Stimulated activated CD8-positive, alpha-beta memory T cell treated with anti-CD3 and anti-CD28 coated beads, Interleukin-7, amount 100 ng/mL, for 1 hour (primary cell): ENCODE measurements around the gene ZNF335.
"Not testable (repeated sequence)": the region's sequence is repeated elsewhere in the genome, so short reads cannot be mapped to it uniquely, and the experiment has no call there.

ENCODE experiments used
- DNase-seq, 2 donors: peaks; one replicate each; pipeline ENCODE4 v3.0.0-alpha.2; 2020; ENCODE audit warnings: low read depth in 2 of 2

The ZNF335 gene

DNA sequence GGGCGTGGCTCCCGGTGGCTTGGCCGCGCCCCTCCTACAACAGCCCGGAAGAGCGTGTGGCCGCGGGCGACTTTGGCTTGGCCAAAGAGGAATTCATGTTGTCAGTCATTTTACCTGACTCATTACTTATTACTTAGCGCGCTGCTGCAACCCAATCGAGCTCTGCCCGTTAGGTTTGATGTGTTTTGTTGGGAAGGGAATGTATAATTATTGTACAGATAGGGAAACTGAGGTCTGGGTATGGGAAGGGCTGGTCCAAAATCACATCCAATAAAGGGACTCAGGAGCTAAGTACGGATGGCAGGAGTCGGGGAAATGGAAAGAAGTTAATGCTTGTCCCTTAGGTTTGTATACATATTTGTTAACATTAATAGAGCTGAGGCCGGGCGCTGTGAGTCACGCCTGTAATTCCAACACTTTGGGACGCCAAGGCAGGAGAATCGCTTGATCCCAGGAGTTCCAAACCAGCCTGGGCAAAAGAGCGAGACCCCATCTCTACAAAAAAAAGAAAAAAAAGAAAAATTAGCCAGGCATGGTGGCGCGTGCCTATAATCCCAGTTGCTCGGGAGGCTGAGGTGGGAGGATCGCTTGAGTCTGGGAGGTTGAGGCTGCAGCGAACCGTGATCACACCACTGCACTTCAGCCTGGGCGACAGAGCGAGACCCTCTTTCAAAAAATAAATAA lies 639 bp upstream of the ZNF335 start:
- no peak for DNase-seq

DNA sequence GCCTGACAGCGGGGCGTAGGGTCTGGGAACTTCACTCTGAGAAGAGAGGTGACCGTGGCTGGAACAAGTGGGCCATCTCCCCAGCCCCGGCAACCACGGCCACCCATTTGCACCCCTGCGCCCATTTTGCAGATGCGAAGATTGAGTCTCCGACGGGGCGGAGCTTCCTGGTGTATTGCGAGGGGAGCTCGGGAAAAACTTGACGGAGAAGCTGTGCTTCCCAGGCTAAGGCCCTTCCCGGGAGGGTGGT lies 653 bp downstream of the ZNF335 start:
- DNase-seq, result no peak

DNA sequence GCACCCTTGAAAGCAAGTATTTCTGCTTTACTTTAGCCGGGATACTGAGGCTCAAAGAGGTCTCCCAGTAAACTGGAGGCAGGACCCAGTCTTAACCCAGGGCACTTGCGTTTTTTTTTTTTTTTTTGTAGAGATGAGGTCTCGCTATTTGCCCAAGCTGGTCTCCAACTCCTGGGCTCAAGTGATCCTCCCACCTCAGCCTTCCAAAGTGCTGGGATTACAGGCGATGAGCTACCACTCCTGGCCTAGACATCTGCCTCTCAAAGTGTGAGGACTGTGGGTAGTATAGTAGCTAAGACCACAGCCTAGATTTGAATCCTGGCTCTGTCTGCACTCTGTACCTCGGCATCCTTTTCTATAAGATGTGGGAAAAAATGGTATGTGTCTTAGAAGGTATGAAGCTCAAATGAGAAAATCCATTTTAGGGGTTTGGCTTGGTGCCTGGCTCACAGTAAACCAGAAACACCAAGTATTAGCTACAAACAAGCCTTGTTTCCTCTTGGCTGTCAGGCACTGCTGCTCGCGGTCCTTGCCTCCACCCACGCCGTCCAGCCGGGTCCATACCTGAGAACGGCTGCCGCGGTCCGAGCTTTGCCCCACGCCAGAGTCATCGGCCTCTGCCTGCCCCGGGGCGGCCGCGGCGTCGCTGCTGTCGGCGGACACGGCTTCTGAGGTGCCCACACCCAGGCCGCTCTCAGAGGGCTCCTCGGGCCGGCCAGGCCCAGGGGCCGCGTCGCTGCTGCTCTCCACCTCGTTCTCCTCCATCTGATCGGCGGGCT lies 1.2 kb downstream of the ZNF335 start:
- DNase-seq, result no peak

- DNase-seq, result no peak
These were observed 2.0 kb downstream of the ZNF335 start for GRCh38 chr20:45969712-45970634.

DNA sequence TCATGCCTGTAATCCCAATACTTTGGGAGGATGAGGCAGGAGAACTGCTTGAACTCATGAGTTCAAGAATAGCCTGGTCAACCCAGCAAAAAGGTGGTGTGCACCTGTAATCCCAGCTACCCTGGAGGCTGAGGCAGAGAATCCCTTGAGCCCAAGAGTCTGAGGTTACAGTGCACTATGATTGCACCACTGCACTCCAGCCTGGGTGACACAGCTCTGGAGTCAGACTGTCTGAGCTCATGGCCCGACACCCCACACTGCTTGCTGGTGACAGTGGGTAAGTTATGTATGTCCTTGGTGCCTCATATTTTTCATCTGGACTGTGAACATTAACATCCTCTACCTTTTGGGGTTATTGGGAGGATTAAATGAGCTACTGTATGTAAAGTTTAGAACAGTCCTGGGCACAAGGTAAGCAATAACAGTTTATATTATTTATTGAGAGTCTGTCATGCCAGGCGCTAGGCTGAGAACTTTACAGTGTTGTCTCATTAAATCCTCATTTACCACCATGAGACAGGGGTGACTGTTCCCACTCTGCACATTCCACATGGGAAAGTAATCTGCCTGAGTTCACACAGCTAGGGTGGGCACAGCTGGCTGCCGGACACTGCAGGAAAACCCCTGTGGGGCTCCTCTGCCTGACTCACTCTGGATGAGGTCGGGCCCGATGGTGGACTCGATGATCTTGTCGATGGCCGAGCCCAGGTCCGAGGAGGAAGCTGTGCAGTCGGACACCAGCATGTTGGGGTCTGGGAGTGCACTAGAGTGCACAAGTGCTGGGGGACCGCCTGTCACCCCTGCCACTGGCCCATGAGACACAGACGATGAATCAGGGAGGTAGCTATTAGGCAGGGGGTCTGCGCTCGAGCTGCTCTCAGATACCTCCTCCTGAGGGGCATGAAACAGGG lies 2.9 kb downstream of the ZNF335 start:
- DNase-seq, result no peak

DNA sequence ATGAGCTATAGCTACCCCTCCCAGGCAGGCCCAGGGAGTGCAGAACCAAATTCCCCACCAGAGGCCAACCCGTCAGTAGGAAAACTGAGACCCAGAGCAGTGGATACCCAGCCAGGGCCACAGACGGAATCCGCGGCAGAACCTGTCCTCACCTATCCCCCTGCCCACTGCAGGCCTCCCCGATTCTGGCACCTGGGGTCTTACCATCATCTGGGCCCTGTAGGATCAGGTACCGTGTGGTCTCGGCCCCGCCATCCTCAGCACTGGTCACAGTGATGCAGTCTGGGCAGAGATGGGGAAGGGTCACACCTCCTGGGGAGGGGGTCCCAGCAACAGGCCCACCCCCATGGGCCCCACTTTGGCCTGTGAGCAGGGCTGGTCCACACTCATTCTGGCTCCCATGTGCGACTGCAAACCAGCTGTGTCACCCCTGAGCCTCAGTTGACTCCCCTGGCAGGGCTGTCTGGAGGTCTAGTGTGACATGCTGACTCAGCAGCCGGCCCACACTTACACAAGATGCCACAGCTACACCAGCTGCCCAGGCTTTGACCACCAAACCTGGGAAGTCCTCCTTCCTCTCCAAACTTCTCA lies 3.8 kb downstream of the ZNF335 start:
- no peak for DNase-seq

GRCh38 chr20:45967551-45968080 lies 4.4 kb downstream of the ZNF335 start:
- no peak for DNase-seq

DNA sequence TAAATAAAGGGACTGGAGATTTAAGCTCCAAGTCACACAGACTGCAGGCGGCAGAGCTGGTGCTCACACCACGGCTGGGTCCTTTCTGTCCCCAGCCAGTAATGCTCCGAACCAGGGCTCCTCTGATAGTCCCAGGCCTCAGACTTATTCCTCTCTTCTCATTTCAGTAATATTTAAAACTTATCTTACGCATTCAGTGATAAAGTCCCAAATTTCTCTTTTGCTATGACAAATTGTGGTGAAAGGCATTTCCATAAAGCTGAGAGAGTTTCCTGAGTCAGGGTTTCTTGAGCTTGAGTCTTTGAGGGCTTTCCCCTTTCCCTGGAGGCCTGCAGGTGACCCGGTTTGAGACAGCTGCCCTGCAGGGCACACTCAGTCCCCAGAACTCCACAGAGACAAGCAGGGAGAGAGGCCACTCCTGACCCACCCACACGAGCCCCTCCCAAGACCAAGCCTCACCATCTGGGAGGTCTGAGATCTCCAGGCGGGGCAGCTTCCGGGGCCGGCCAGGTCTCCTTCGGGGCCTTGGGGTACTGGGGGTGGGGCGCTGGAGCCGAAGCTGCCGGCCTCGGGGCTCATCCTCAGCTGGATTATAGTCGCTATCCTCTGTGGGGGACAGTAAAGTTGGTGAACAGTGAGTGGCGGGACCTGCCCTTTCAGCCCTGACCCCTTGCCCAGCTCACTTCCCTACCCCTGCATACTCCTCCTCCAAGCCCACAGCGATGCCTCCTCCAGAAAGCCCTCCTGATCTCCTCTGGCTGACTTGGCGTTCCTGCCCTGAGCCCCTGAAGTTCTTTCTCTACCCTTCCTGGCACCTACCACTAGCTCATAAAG lies 6.6 kb downstream of the ZNF335 start:
- DNase-seq, result no peak

DNA sequence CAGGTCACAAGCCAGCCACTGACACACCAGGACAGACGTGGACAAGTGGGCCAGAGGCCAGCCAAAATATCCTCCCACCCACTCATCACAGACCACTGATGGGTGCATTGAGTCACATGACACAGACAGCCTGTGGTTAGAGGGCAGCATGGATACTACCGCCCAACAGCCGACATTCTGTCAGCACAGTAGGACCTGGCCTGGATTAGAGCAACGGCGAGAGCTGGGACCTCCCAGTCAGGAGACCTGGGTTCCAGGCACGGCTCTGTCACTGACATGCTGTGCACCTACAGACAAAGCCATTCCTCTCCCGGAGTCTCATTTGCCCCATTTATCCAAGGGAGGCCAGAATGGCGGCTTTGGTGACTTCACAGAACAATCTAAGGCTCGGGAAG lies 8.0 kb downstream of the ZNF335 start:
- no peak for DNase-seq

DNA sequence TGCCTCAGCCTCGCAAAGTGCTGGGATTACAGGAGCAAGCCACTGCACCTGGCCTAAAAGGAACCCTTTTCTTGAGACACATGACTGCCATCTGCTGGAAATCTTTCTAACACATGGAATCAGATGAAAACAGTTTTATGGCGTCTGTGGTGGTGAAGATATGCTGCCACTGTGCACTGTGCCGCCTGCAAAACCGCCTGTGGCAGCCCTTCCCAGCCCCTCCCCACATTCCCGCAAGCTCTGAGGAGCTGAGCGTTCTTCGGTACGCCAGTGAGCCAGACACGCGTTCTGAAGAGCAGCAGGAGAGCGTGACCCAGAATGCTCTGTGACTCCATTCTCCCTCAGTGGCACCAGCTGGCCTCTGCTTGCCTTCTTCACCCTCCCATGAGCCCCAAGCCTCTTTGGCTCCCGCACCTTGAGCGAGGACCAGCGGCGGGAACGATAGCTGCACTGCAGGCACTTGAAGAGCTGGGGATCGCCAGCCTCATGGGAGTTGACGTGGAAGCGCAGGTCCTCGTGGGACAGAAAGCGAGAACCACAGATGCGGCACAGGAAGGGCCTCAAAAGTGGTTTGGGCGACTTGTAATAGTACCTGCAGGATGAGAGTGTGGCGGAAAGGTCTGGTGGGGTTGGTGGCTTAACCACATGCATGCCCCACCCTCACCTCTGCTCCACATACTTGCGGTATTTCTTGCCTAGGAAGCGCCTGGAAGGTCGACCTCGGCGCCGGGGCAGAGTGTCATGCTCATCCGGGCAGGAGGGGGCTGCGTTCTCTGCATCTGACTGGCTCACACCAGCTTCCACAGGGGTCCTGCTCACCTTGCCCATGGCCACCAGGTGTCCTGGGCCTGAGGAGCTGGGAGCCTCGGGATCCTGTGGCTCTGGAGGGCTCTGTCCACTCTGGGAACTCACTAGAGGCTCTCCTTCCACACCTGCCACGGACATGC lies 8.7 kb downstream of the ZNF335 start:
- DNase-seq, result no peak

- no peak for DNase-seq
These were observed 9.8 kb downstream of the ZNF335 start for GRCh38 chr20:45962031-45962755.

DNA sequence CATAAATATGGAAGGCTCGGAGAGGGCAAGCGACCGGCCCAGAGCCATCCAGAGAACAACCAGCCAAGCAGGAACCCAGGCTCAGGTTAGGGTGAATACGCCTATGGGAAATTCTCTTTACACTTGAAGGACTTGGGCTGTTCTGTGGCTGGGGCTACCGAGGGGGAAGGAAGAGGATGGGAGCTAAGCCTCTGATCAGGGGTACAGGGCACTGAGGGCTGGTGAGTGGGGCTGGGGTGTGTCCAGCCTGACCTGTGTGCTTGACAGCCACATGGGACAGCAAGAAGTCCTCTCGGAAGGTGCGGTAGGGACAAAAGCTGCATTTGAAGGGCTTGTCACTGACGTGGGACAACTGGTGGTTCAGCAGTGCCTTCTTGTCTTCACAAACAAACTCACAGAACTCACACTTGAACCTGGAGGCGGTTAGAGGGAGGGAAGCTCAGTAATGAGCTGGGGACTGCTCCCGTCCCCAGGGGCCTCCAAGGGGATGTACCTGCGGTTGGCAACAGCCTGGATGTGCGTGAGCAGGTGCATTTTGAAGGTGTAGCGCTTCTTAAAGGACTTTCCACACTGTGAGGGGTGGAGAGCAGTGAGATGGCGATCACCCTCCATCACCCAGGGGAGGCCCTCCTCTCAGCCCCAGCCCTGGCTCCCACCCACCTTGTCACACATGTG lies 11.9 kb downstream of the ZNF335 start:
- DNase-seq, result no peak

DNA sequence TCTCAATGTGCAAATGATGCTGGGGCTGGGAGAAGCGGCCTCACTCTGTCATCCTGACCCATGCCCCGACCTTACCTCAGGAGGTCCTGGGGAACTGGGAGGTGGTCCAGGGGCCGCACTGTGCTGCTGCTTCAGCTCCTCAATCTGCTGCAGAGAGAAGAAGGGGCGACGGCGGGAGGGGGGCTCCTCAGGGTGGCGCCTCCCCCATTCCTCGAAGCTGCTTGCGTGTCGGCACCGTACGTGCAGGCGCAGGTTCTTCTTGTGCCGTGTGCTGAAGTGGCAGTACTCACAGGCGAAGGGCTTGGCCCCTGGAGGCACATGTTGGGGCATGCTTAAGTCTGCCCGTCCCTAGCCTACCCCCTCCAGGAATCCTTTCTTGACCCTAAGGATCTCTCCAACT lies 12.9 kb downstream of the ZNF335 start:
- DNase-seq, result no peak

DNA sequence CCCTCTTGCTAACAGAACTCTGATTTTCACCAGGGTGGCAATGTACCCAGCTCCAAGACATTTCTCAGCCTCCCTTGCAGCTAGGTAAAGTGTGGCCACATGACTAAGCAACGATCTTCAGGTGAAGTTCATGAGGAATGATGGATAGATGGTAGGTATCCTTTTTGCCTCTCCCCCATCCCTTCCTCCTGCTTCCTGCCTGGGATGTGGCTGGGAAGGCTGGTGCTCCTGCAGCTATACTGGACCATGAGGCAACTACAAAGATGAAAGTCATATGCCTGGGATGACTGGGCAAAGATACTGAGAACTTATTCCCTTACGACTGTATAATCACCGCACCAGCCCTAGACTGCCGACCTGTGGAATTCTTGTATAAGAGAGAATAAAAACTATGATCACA lies 13.4 kb downstream of the ZNF335 start:
- no peak for DNase-seq

DNA sequence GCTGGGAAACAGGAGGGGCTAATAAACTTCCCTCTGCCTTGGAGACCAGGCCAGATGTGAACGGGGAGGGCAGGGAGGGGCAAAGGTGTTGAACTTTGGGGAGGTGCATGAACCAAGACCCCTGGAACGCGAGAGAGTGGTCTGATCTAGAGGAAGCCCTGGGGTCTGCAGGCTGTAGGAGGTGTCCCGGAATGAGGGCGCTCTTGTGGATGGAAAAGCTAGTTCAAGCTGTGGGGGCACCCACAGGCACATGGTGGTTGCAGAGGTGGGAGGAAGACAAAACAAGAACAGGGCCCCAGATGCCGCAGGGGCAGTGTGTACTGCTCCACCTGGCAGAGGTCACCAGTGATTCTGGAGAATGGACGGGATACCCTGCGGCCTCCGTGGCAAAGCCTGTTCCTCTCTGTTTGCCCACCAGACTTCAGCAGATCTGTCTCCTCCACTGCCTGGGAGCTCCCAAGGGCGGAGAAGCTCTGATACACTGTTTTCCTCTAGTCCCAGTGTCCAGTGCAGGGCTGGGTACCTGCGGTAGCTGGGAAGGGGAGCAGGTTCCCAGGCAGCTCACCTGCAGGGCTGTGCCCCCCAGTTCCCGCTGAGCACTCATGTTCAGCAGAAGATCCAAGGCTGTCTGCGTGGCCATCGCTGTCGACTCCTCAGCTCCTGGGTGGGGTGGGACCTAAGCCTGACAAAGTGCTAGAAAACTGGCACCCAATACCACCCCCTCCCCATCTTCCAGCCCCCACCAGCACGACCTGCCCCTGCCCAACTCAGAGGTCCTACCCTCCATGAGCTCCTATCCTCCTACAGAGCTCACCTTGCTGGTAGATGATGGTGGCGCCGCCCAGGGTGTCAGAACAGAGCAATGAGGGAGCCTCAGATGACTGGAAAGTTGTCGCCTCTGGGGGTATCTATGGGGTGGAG lies 14.7 kb downstream of the ZNF335 start:
- no peak for DNase-seq

- DNase-seq, result not testable (repeated sequence)
These were observed 15.7 kb downstream of the ZNF335 start for GRCh38 chr20:45956326-45956725.

GRCh38 chr20:45953672-45954071 lies 18.3 kb downstream of the ZNF335 start:
- DNase-seq, result no peak
